Brain microvascular endothelial cell (primary cell): ENCODE results near the gene CEP89.
"Not testable (repeated sequence)": the region's sequence is repeated elsewhere in the genome, so short reads cannot be mapped to it uniquely, and the experiment has no call there.

Experiments used
- DNase-seq: peaks from one replicate; pipeline ENCODE4 v3.0.0-alpha.2; 2020
- H3K27ac ChIP-seq: fragments of 250-450 bp; sonication (Bioruptor Pico); 2 replicates; pipeline ENCODE4 v1.5.1; 2020; ENCODE audit warnings: mild to moderate bottlenecking, moderate library complexity
- H3K27me3 ChIP-seq: fragments of 250-450 bp; sonication (Bioruptor Pico); replicated peaks from 2 replicates; pipeline ENCODE4 v1.5.1; 2020; ENCODE audit warnings: mild to moderate bottlenecking
- H3K36me3 ChIP-seq: fragments of 250-450 bp; sonication (Bioruptor Pico); replicated peaks from 2 replicates; pipeline ENCODE4 v1.5.1; 2020; ENCODE audit warnings: mild to moderate bottlenecking
- H3K4me3 ChIP-seq: 2 replicates; pipeline ENCODE4 v1.5.1; 2011; ENCODE audit warnings: low read depth, mild to moderate bottlenecking, control low read depth, low read length, moderate library complexity
- CTCF ChIP-seq: IDR thresholded peaks from 2 replicates; pipeline ENCODE4 v1.5.1; 2011; ENCODE audit warnings: low read depth, mild to moderate bottlenecking, moderate library complexity, low read length, control low read depth, inconsistent platforms; ENCODE audit errors: missing control alignments
- in situ Hi-C: cut with HindIII; loops from 2 replicates; pipeline ENCODE4 v1.10.0; 2017; ENCODE audit warnings: low sequenced_read_pairs, low pct_ligation_motif_present

Gene CEP89

GRCh38 chr19:32852216-32852615, 119.5 kb downstream of the CEP89 start:
- DNase-seq = no peak
- no peak for TF ChIP-seq CTCF

GRCh38 chr19:32848035-32848434, 123.7 kb downstream of the CEP89 start:
- H3K4me3 ChIP-seq, in situ Hi-C loops, H3K27ac ChIP-seq, DNase-seq, H3K27me3 ChIP-seq, H3K36me3 ChIP-seq: not testable (repeated sequence)

More at GRCh38 chr19:32852216-32852615, 119.5 kb downstream of the CEP89 start:
- Histone ChIP-seq H3K27me3 (no peaks in the 10 kb centered on the region), H3K27ac (no peak overlapping the region), H3K4me3 (no peak overlapping the region), H3K36me3 (no peaks in the 10 kb centered on the region)
- in situ Hi-C loops = no loop called here

GRCh38 chr19:32843716-32844245, 128.0 kb downstream of the CEP89 start:
- H3K27me3 ChIP-seq = no peaks in the 10 kb centered on the region
- in situ Hi-C loops = no loop called here
- no peak for DNase-seq
- H3K27ac ChIP-seq = no peak overlapping the region
- no peak overlapping the region for H3K4me3 ChIP-seq
- TF ChIP-seq CTCF = no peak
- no peaks in the 10 kb centered on the region for H3K36me3 ChIP-seq

GRCh38 chr19:32842061-32842460, 129.7 kb downstream of the CEP89 start:
- Histone ChIP-seq H3K27ac (no peak overlapping the region), H3K4me3 (no peak overlapping the region), H3K36me3 (no peaks in the 10 kb centered on the region), H3K27me3 (no peaks in the 10 kb centered on the region)
- TF ChIP-seq CTCF = no peak
- DNase-seq = no peak
- in situ Hi-C loops = no loop called here

- no peak for TF ChIP-seq CTCF
- H3K27ac ChIP-seq = no peak overlapping the region
- no peak for DNase-seq
- H3K27me3 ChIP-seq = no peaks in the 10 kb centered on the region
- no peak overlapping the region for H3K4me3 ChIP-seq
- H3K36me3 ChIP-seq = no peaks in the 10 kb centered on the region
- in situ Hi-C loops = no loop called here
Observed at GRCh38 chr19:32837531-32837930, 134.2 kb downstream of the CEP89 start.

GRCh38 chr19:32833388-32833787, 138.4 kb downstream of the CEP89 start:
- H3K36me3 ChIP-seq, DNase-seq, H3K27me3 ChIP-seq, H3K27ac ChIP-seq, H3K4me3 ChIP-seq, in situ Hi-C loops: not testable (repeated sequence)

GRCh38 chr19:32832825-32833224, 138.9 kb downstream of the CEP89 start:
- H3K27me3 ChIP-seq, in situ Hi-C loops, DNase-seq, H3K36me3 ChIP-seq, H3K27ac ChIP-seq, H3K4me3 ChIP-seq: not testable (repeated sequence)

GRCh38 chr19:32832094-32832493, 139.7 kb downstream of the CEP89 start:
- H3K4me3 ChIP-seq, H3K27ac ChIP-seq, H3K36me3 ChIP-seq, in situ Hi-C loops, DNase-seq, H3K27me3 ChIP-seq: not testable (repeated sequence)
